Ascending aorta (tissue), 2 donors: Measurements from ENCODE around the gene SLC24A2. TPM values are rescaled to one million over a fixed set of nuclear protein-coding genes. Genes with fewer than 3 reads are reported as not detected.

Source experiments
- DNase-seq, 2 donors: peaks; one replicate each; pipeline ENCODE4 v3.0.0-alpha.2; 2019; ENCODE audit warnings: low spot score in 2 of 2
- H3K27ac ChIP-seq, 2 donors: fragments of 200-600 bp; sonication (generic); one replicate each; pipeline ENCODE4 v1.5.1; 2016 to 2017; ENCODE audit warnings: mild to moderate bottlenecking in 1 of 2
- H3K27me3 ChIP-seq: fragments of 200-600 bp; sonication (generic); one replicate; pipeline ENCODE4 v1.5.1; 2017
- H3K36me3 ChIP-seq, 2 donors: fragments of 200-600 bp; sonication (generic); one replicate each; pipeline ENCODE4 v1.5.1; 2016
- H3K4me1 ChIP-seq, 2 donors: fragments of 200-600 bp; sonication (generic); one replicate each; pipeline ENCODE4 v1.5.1; 2016 to 2017; ENCODE audit warnings: mild to moderate bottlenecking in 1 of 2
- H3K4me3 ChIP-seq, 2 donors: fragments of 200-600 bp; sonication (generic); one replicate each; pipeline ENCODE4 v1.5.1; 2016 to 2017; ENCODE audit warnings: mild to moderate bottlenecking in 1 of 2
- H3K9me3 ChIP-seq, 2 donors: fragments of 200-600 bp; sonication (generic); one replicate each; pipeline ENCODE4 v1.5.1; 2016
- intact Hi-C: fragments of 100-400 bp; cut with DNase I; formaldehyde crosslinking; loops from one replicate; pipeline ENCODE4 v1.15.1; 2023
- total RNA-seq: library from RNA; depleted of rRNA; stranded (reverse); fragments of >200 nt; gene quantifications from one replicate; pipeline ENCODE4 v1.1.0, GENCODE V29; 2016
- TF ChIP-seq, protein P1 (sequence below), 3 experiments: fragments of 200-600 bp in 2 of 3; fragments of 450-650 bp in 1 of 3; sonication (generic) in 2 of 3; IDR thresholded peaks; one replicate each; pipeline ENCODE4 v1.5.1; 2016 to 2019; ENCODE audit warnings: antibody characterized with exemption in 3 of 3, mild to moderate bottlenecking in 1 of 3, moderate library complexity in 1 of 3

The SLC24A2 gene
- total RNA-seq, 1 donor from 2014 or later, result not detected

DNA sequence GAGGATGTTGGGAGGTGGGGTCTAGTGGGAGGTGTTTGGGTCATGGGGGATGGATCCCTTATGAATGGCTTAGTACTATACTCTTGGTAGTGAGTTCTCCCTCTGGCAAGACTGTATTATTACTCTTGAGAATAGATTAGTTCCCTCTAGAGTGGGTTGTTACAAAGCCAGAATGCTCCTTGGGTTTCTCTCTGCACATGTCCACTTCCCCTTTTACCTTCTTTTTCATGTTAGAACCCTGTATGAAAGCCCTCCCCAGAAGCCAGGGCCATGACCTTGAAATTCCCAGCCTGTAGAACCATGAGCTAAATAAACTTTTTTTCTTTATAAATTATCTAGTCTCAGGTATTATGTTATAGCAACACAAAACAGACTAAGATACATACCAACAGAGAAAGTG, 31.1 kb downstream of the SLC24A2 start:
- H3K4me1 ChIP-seq, result no peaks in the 10 kb centered on the region
- no peaks in the 10 kb centered on the region for H3K27me3 ChIP-seq
- DNase-seq, result no peak
- no peaks in the 10 kb centered on the region for H3K36me3 ChIP-seq
- no peaks in the 10 kb centered on the region for H3K9me3 ChIP-seq
- TF ChIP-seq, protein P1, sequence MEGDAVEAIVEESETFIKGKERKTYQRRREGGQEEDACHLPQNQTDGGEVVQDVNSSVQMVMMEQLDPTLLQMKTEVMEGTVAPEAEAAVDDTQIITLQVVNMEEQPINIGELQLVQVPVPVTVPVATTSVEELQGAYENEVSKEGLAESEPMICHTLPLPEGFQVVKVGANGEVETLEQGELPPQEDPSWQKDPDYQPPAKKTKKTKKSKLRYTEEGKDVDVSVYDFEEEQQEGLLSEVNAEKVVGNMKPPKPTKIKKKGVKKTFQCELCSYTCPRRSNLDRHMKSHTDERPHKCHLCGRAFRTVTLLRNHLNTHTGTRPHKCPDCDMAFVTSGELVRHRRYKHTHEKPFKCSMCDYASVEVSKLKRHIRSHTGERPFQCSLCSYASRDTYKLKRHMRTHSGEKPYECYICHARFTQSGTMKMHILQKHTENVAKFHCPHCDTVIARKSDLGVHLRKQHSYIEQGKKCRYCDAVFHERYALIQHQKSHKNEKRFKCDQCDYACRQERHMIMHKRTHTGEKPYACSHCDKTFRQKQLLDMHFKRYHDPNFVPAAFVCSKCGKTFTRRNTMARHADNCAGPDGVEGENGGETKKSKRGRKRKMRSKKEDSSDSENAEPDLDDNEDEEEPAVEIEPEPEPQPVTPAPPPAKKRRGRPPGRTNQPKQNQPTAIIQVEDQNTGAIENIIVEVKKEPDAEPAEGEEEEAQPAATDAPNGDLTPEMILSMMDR (IDR thresholded peaks at IDR 0.05), result no peak
- no peak overlapping the region for H3K27ac ChIP-seq
- intact Hi-C loops, result no loop called here
- no peak overlapping the region for H3K4me3 ChIP-seq

GRCh38 chr9:19754921-19755320, 33.9 kb downstream of the SLC24A2 start:
- Histone ChIP-seq H3K36me3 (no peaks in the 10 kb centered on the region), H3K4me3 (no peak overlapping the region)

GRCh38 chr9:19748278-19749126, 40.3 kb downstream of the SLC24A2 start:
- H3K27me3 ChIP-seq, result no peaks in the 10 kb centered on the region
- intact Hi-C loops, result no loop called here
- no peaks in the 10 kb centered on the region for H3K36me3 ChIP-seq
- H3K27ac ChIP-seq, result no peak overlapping the region
- no peak for DNase-seq
- no peaks in the 10 kb centered on the region for H3K9me3 ChIP-seq
- H3K4me3 ChIP-seq, result no peak overlapping the region
- H3K4me1 ChIP-seq, result no peaks in the 10 kb centered on the region
- TF ChIP-seq, protein P1 (IDR thresholded peaks at IDR 0.05), result no peak

More at GRCh38 chr9:19754921-19755320, 33.9 kb downstream of the SLC24A2 start:
- Histone ChIP-seq H3K27me3 (no peaks in the 10 kb centered on the region), H3K4me1 (no peaks in the 10 kb centered on the region), H3K27ac (no peak overlapping the region), H3K9me3 (no peaks in the 10 kb centered on the region)
- TF ChIP-seq, protein P1 (IDR thresholded peaks at IDR 0.05), result no peak
- DNase-seq, result no peak
- intact Hi-C loops, result no loop called here

GRCh38 chr9:19746223-19746622, 42.6 kb downstream of the SLC24A2 start:
- Histone ChIP-seq H3K36me3 (no peaks in the 10 kb centered on the region), H3K4me1 (no peaks in the 10 kb centered on the region), H3K9me3 (no peaks in the 10 kb centered on the region), H3K27ac (no peak overlapping the region), H3K4me3 (no peak overlapping the region), H3K27me3 (no peaks in the 10 kb centered on the region)
- intact Hi-C loops, result no loop called here
- TF ChIP-seq, protein P1 (IDR thresholded peaks at IDR 0.05), result no peak
- DNase-seq, result no peak

- no peaks in the 10 kb centered on the region for H3K27me3 ChIP-seq
- no peaks in the 10 kb centered on the region for H3K4me1 ChIP-seq
- TF ChIP-seq, protein P1 (IDR thresholded peaks at IDR 0.05), result no peak
- H3K36me3 ChIP-seq, result no peaks in the 10 kb centered on the region
- no peak overlapping the region for H3K27ac ChIP-seq
- no peak overlapping the region for H3K4me3 ChIP-seq
- no peaks in the 10 kb centered on the region for H3K9me3 ChIP-seq
- no peak for DNase-seq
- intact Hi-C loops, result no loop called here
These were observed 47.7 kb downstream of the SLC24A2 start for GRCh38 chr9:19741178-19741577.
